GM10248 (cell line): ENCODE measurements around the gene SMNDC1.

Experiments
- CTCF ChIA-PET: fragments of 300-600 bp; sonication (Branson Sonifier 250); formaldehyde crosslinking; extraction: SDS; loops from one replicate; lab custom pipeline; 2021; ENCODE audit warnings: antibody characterized with exemption; lab: Yijun Ruan, JAX
- POLR2A ChIA-PET: fragments of 350-650 bp; sonication (Branson Sonifier 250); formaldehyde crosslinking; extraction: SDS; loops from one replicate; lab custom pipeline; 2020; ENCODE audit warnings: antibody characterized with exemption; lab: Yijun Ruan, JAX
- DNase-seq: peaks from one replicate; pipeline ENCODE4 v3.0.0; 2012; ENCODE audit errors: extremely low spot score
- TF ChIP-seq, protein P1 (sequence below): IDR thresholded peaks from 2 replicates; pipeline ENCODE4 v1.5.1; 2012; ENCODE audit warnings: mild to moderate bottlenecking, low read depth; ENCODE audit errors: extremely low read depth, missing control alignments, control extremely low read depth

Gene SMNDC1

DNA sequence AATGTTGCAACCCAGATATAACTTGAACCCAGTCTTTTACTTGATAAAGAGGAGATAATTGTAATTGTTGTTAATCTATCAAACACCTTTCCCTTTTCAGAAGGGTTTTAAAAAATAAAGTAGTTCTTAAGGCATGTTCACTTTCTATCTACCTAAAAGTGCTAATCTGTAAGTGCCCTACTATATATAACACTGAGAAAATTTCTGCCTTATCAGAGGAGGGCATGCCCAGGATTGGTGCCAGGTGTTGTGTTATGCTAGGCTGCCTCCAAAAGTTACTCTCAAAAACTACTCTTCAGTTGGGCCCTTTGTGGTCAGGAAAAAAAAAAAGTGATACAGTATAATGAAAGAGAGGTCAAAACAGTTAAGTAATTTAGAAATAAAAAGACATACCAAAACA lies 36.3 kb downstream of the SMNDC1 start:
- no peak for DNase-seq
- ChIA-PET POLR2A (no interaction called here), CTCF (interaction anchor here (1.5 to 3.5 kb wide), 3 partner anchors 10 to 131 kb away, joined by 4 to 18 read pairs (median 9); no protein-coding TSS in a partner anchor)
- TF ChIP-seq, protein P1, sequence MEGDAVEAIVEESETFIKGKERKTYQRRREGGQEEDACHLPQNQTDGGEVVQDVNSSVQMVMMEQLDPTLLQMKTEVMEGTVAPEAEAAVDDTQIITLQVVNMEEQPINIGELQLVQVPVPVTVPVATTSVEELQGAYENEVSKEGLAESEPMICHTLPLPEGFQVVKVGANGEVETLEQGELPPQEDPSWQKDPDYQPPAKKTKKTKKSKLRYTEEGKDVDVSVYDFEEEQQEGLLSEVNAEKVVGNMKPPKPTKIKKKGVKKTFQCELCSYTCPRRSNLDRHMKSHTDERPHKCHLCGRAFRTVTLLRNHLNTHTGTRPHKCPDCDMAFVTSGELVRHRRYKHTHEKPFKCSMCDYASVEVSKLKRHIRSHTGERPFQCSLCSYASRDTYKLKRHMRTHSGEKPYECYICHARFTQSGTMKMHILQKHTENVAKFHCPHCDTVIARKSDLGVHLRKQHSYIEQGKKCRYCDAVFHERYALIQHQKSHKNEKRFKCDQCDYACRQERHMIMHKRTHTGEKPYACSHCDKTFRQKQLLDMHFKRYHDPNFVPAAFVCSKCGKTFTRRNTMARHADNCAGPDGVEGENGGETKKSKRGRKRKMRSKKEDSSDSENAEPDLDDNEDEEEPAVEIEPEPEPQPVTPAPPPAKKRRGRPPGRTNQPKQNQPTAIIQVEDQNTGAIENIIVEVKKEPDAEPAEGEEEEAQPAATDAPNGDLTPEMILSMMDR, result no peak

DNA sequence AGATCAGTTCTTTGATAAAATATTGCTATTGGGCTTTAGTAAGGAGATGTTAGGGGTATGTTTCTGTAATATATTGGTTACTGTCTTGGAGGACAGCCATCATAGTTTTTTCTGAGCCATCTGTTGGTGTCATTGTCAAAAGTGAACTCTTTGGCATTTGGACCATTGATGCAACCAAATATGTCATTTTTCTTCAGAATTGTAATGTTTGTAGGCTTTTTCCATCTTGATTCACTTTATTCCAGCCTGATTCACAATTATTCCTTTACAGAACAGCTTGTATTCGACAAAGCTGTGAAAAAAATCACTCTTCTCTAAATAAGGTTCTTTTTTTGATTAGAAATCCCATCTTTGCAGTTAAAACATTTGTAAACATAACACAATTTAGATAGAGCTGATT lies 37.4 kb downstream of the SMNDC1 start:
- TF ChIP-seq, protein P1, result no peak
- no peak for DNase-seq
- ChIA-PET POLR2A (no interaction called here), CTCF (interaction anchor here (3.5 kb wide), 1 partner anchor 12 kb away, joined by 18 read pairs; no protein-coding TSS in a partner anchor)

DNA sequence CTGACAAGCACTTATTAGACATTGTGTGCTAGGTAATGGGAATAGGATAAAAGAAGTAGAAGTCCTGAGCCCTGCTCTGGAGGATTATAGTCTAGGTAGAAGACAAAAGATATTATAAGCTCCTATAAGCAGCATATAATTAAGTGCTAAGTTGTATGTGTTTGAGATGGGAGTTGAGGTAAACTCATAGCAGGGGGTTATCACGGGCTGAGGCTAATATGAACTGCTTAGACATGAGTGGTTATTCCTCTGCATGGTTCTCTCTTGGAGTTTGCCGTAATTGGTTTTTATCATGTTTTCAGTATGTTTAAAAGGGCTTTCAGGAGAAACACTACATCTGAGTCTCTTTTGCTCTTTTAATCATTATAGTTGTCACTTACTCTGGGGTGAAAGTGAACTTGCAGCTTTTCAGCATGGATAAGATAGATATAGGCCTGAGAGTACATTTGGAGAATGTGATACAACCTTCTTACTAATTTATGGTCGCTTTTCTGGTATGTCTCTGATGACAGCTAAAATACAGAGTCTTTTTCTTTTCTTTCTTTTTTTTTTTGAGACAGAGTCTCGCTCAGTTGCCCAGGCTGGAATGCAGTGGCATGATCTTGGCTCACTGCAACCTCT lies 39.0 kb downstream of the SMNDC1 start:
- DNase-seq, result no peak
- TF ChIP-seq, protein P1, result no peak
- ChIA-PET POLR2A (no interaction called here), CTCF (interaction anchor here (1.2 kb wide), 1 partner anchor 13 kb away, joined by 5 read pairs; no protein-coding TSS in a partner anchor)

DNA sequence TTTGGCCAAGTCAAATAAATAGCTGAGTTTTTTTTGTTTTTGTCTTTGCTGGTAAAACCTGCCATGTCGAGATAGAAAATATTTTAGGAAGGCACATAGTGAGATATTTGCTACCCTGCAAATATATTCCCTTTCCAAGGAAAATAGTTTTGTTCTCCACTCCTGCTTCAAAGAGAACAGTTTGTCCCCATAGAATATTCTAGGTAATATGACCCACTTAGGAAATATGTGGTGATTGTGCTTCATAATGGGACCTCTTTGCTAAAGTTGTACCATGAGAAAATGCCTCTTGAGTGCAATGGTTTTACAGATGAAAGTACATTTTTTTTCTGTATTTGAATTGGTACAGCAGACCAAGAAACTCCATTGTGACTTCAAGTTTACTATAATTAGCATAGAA lies 41.6 kb downstream of the SMNDC1 start:
- DNase-seq, result no peak
- ChIA-PET CTCF (interaction anchor here (0.7 to 1.5 kb wide), 7 partner anchors 8 to 88 kb away, joined by 3 to 9 read pairs (median 3); no protein-coding TSS in a partner anchor), POLR2A (no interaction called here)
- TF ChIP-seq, protein P1, result no peak

DNA sequence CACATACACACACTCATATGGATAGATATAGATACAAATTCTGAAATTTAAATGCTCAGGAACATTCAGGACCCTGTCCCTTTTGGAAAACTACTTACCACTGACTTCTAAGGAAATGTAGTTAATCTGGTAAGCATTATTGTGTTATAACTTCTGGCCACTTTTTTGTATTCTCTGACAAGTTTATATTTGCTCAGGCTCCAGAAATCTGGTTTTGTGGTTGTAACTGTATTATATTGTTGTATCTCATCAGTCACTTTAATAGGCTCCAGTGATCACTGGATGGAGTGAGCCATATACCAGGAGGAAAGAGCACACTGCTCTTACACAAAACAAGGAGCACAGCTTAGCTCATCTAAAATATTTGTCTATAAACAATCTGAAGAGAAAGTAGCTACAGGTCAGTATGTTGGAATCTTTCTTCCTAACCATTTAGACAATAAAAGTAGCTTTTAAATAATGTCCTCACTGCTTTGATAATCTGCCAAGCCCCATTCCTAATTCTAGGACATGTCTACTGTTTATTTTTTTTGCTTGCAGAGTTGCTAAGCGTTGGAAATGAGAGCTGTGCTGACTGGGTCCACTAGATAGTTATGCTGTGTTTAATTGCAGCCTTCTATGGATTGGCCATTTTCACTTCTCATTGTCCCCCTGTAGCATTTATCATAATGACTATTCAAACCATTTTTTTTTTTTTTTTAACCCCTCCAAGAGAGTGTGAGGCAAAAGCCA lies 43.8 kb downstream of the SMNDC1 start:
- DNase-seq, result no peak
- POLR2A ChIA-PET, result no interaction called here
- CTCF ChIA-PET, result interaction anchor here (0.9 to 2.2 kb wide), 5 partner anchors 9 to 124 kb away, joined by 3 to 5 read pairs (median 3); no protein-coding TSS in a partner anchor
- TF ChIP-seq, protein P1, result no peak

DNA sequence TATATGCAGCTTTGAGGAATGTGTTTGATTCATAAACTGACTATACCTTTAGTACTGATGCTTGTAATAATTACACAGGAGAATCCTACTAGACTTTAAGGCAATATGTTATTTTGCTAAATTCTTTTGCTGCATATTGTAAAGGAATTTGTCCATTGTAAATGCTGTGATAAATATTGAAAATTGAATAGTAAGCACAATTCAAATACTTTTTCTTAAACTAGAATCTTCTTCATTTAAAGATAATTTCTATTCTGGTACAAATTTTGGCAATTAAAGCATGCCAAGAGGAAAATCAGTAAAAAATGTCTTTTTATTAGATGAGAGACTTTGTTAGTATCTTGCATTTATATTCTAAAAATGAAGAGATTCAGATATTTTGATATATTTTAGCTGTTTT lies 45.4 kb downstream of the SMNDC1 start:
- TF ChIP-seq, protein P1, result no peak
- ChIA-PET CTCF (interaction anchor here (1.7 kb wide), 1 partner anchor 10 kb away, joined by 4 read pairs; no protein-coding TSS in a partner anchor), POLR2A (no interaction called here)
- no peak for DNase-seq
